GM21390 (cell line): ENCODE data around the gene RGL3.
"Not testable (repeated sequence)": the region's sequence is repeated elsewhere in the genome, so short reads cannot be mapped to it uniquely, and the experiment has no call there.

Experiments used
- ATAC-seq: cut with Tn5 transposase; IDR thresholded peaks from one replicate; pipeline ENCODE4 v1.9.1; 2021; ENCODE audit not compliant: unreplicated experiment

RGL3 gene

GRCh38 chr19:11421371-11422098, 2.4 kb upstream of the RGL3 start:
- ATAC-seq = peak; percentile 24

- ATAC-seq = no peak
Observed at GRCh38 chr19:11420429-11421370, 1.6 kb upstream of the RGL3 start.

DNA sequence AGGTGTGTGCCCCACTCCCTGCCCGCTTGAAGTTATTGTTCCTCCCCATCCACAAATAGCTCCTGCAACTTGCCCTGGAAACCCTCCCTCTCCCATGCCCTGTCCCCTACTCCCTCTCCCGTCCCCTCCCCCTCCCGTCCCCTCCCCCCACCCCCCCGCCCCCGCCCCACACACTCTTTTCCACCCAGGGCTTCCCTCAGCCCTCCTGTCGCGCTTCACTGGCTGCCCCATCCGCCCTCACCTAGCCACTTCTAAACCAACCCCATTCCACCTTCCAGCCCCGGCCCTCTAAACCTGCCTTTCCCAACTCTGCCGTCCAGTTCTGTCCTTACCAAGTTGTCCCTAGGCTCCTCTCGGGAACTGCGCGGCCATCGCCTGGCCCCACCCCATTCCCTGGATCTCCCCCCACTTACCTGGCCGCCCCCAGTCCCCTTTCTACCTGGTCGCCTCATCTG, 993 bp downstream of the RGL3 start:
- ATAC-seq = no peak

DNA sequence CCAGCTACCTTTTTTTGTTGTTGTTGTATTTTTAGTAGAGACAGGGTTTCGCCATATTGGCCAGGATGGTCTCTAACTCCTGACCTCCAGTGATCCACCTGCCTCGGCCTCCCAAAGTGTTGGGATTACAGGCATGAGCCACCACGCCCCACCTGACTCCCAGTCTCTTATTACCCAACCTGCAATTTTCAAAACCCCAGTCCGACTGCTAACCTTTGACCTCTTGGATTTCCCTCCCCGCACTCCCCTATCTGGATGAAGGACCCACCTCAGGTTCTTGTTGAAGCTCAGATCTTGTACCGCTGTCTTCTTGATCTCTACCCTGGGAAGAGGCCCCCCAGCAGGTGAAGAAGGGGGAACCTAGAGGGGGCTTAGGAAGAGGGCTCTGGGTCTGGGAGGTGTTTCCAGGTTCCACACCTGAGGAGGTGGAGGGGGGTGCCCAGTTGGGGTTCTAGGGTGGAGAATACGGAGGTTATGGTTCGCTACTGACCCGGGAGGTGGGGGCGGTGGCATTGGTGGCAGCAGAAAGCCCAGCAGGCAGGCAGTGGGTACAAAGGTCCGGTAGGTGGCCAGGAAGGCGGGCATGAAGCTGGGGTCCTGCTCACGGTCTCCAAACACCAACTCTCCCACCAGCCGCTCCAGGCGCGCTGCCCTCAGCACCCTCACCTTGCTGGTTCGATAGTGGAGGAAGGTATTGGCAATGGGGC, 2.6 kb downstream of the RGL3 start:
- ATAC-seq = no peak

DNA sequence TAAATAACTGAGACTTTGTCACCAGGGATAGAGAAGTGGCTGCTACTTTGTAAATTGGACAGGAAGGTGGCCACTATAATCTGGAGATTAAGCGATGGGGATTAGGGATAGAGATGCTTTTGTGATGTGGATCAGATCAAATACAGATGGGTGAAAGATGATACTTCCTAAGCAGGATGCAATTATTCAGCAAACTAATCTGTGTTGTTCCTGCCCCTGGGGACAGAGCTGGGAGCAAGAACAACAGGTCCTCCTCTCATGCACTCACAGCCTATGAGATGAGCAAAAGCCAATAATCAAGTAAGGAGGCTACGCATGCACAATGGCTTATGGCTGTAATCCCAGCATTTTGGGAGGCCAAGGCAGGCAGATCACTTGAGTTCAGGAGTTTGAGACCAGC, 4.6 kb downstream of the RGL3 start:
- no peak for ATAC-seq

DNA sequence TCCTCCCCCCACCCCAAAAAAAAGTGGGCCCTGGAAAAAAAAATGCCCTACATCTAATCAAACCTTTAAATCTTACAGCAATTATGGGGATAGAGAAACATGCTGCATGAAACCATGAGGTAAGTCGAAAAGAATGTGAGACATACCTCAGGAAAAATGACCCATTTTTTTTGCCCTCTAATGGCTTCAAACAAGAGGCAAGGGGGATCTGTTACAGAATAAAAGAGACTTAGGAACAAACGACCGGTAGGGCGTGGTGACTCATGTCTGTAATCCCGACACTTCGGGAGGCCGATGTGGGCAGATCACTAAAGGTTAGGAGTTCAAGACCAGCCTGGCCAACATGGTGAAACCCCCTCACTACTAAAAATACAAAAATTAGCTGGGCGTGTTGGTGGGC, 8.4 kb downstream of the RGL3 start:
- no peak for ATAC-seq

GRCh38 chr19:11408591-11408990, 10.5 kb downstream of the RGL3 start:
- no peak for ATAC-seq

DNA sequence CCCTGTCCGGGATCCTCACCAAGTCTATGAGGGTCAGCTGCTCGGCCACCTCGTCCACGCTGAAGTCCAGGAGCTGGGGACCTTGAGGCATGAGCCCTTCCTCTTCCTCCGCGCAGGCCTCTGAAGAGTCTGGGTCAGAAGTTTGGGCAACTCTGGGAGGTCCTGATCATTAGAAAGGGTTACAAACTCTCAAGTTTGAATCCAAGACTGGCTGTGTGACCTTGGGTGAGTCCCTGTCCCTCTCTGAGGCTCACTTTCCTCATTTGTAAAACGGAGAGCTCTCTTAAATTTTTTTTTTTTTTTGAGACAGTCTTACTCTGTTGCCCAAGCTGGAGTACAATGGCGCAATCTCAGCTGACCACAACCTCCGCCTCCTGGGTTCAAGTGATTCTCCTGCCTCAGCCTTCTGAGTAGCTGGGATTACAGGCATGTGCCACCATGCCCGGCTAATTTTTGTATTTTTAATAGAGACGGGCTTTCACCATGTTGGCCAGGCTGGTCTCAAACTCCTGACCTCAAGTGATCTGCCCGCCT, 12.3 kb downstream of the RGL3 start:
- not testable (repeated sequence) for ATAC-seq

GRCh38 chr19:11405846-11406643, 13.1 kb downstream of the RGL3 start:
- ATAC-seq = no peak

DNA sequence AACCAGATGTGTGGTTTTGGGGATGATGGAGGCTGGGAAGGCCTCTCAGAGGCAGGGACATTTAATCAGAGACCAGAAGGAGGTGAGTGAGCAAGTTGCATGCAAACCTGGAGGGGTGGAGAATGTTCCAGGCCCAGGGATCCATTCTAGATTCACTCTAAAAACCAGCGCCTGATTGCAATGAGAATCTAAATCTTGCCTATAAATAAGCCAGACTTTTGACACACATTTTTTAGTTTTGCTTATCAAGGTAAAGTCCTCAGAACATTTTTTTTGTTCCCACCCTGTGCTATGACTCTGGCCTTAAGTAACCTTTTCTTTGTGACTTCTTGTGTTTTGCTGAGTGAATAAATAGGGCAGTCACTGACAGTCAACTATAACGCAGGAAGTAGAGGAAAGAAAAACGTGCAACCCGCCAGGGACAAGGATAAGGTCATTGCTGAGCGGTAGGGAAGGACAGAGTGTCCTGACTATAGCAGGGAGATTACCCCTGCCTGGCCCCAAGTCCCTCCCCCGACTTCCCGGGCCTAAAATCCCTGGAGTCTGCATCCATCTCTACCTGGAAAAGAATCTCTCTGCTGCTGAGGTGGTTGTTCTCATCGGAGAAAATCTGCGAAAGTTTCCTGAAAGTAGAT, 14.4 kb downstream of the RGL3 start:
- ATAC-seq = no peak

DNA sequence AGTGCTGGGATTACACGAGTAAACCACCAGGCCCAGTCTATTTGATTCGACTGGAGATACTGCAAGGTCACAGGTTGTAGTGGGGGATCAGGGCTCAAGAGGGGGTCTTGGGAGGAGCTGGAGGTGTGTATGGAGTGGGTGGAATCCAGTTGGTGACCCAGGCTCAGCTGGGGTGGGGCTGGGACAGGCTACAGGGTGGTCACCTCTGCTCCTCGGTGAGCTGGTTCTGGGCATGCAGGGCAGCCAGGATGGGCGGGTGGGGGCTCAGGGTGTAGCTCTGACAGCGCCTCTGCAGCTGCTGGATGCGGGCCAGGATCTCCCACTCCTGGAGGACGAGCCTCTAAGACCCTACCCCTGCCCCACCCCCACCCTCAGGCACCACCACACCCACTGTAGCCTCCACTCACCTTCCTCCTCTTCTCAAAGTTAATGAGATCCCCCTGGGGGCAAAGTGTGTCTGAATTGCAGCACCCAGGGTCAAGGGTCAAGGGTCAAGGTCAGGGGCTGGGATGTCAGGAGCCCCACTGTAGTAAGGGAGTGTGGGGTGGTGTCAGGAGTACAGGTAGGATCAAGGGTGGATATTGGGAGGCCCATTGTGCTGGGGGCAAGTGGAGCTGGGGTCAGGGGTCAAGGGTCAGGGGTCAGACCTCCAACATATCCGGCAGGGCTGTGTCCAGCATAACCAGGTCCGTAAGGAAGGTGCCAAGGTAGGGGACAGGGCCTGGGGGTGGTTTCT, 17.1 kb downstream of the RGL3 start:
- no peak for ATAC-seq

- no peak for ATAC-seq
Observed at GRCh38 chr19:11400798-11401197, 18.3 kb downstream of the RGL3 start.

- ATAC-seq = no peak
Observed at GRCh38 chr19:11399667-11400066, 19.4 kb downstream of the RGL3 start.

GRCh38 chr19:11397089-11397610, 22.0 kb downstream of the RGL3 start:
- no peak for ATAC-seq

GRCh38 chr19:11390933-11391680, 28.0 kb downstream of the RGL3 start:
- ATAC-seq = no peak

GRCh38 chr19:11390359-11390758, 28.8 kb downstream of the RGL3 start:
- no peak for ATAC-seq

DNA sequence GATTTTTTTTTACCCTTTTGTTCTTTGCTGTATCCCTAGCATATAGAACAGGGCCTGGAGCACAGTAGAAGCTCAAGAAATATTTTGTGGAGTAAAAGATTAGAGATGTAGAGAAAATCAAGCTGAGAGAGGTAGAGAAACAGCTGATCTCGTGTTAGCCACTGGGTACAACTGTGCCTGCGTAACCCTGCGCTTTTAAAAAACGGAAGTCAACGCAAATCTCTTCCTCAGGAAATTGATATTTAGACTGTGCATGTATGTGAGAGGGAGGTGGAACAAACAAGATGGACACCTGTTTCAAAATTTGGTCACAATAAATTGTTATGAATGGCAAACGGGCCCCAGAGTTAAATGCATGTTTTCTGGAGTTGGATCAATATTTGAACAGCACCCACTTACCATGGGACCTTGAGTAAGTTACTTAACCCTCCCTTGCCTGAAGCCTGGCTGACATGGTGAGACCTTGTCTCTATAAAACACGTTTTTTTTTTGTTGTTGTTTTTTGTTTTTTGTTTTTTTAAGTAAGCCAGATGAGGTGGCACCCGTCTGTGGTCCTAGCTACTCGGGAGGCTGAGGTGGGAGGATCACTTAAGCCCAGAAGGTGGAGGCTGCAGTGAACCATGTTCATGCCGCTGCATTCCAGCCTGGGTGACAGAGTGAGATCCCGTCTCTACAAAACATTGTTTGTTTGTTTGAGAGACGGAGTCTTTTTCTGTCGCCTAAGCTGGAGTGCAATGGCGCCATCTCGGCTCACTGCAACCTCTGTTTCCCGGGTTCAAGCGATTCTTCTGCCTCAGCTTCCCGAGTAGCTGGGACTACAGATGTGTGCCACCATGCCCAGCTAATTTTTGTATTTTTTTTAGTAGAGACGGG, 31.7 kb downstream of the RGL3 start:
- ATAC-seq = no peak
